Astrocyte (in vitro differentiated cells and primary cell): ENCODE results near the gene UBAC2. TPM values are rescaled to one million over a fixed set of nuclear protein-coding genes. Genes with fewer than 3 reads are reported as not detected.

Experiments
- DNase-seq: peaks from one replicate; pipeline ENCODE4 v3.0.0-alpha.2; 2010; ENCODE audit warnings: low read depth
- FAIRE-seq: peaks from 2 replicates; lab custom pipeline; 2011; peaks lifted over from hg19 to GRCh38; lab: Jason Lieb, UNC
- H2AFZ ChIP-seq: 2 replicates; pipeline ENCODE4 v1.6.0; 2012; ENCODE audit warnings: low read depth, low read length, inconsistent platforms
- H3K27ac ChIP-seq: 2 replicates; pipeline ENCODE4 v1.5.1; 2011; ENCODE audit warnings: low read depth, low read length, inconsistent platforms
- H3K27me3 ChIP-seq: 2 replicates; pipeline ENCODE4 v1.6.0; 2011; ENCODE audit warnings: low read length, inconsistent platforms; ENCODE audit not compliant: insufficient read depth
- H3K36me3 ChIP-seq: 2 replicates; pipeline ENCODE4 v1.5.1; 2011; ENCODE audit warnings: low read length, inconsistent platforms; ENCODE audit not compliant: insufficient read depth
- H3K4me1 ChIP-seq: 2 replicates; pipeline ENCODE4 v1.5.1; 2011; ENCODE audit warnings: low read length, inconsistent platforms; ENCODE audit not compliant: insufficient read depth
- H3K4me2 ChIP-seq: 2 replicates; pipeline ENCODE4 v1.6.0; 2012; ENCODE audit warnings: low read length, inconsistent platforms
- H3K4me3 ChIP-seq: 2 replicates; pipeline ENCODE4 v1.5.1; 2011; ENCODE audit warnings: low read depth, mild to moderate bottlenecking, low read length, inconsistent platforms; ENCODE audit not compliant: insufficient read depth
- H3K79me2 ChIP-seq: 2 replicates; pipeline ENCODE4 v1.6.0; 2012; ENCODE audit warnings: mild to moderate bottlenecking, low read length, inconsistent platforms; ENCODE audit not compliant: insufficient read depth
- H3K9ac ChIP-seq: 2 replicates; pipeline ENCODE4 v1.6.0; 2012; ENCODE audit warnings: mild to moderate bottlenecking, low read length, inconsistent platforms
- H3K9me3 ChIP-seq: 2 replicates; pipeline ENCODE4 v1.5.1; 2012; ENCODE audit warnings: low read depth, mild to moderate bottlenecking, low read length, inconsistent platforms; ENCODE audit not compliant: insufficient read depth
- H4K20me1 ChIP-seq: 2 replicates; pipeline ENCODE4 v1.6.0; 2012; ENCODE audit warnings: low read length, inconsistent platforms; ENCODE audit not compliant: insufficient read depth
- H3K27ac Mint-ChIP-seq: one replicate; pipeline ENCODE4 v1.8.0; 2021; ENCODE audit warnings: mild to moderate bottlenecking, mixed read lengths; ENCODE audit not compliant: unreplicated experiment
- H3K27me3 Mint-ChIP-seq: one replicate; pipeline ENCODE4 v1.8.0; 2021; ENCODE audit warnings: low read depth, mixed read lengths; ENCODE audit not compliant: unreplicated experiment
- H3K36me3 Mint-ChIP-seq: one replicate; pipeline ENCODE4 v1.8.0; 2021; ENCODE audit warnings: low read depth, mixed read lengths; ENCODE audit not compliant: unreplicated experiment
- H3K4me1 Mint-ChIP-seq: one replicate; pipeline ENCODE4 v1.8.0; 2021; ENCODE audit warnings: low read depth, mixed read lengths; ENCODE audit not compliant: unreplicated experiment
- H3K4me3 Mint-ChIP-seq: one replicate; pipeline ENCODE4 v1.8.0; 2021; ENCODE audit warnings: mild to moderate bottlenecking, moderate library complexity, mixed read lengths; ENCODE audit not compliant: unreplicated experiment
- H3K9me3 Mint-ChIP-seq: one replicate; pipeline ENCODE4 v1.8.0; 2021; ENCODE audit warnings: mild to moderate bottlenecking, mixed read lengths; ENCODE audit not compliant: unreplicated experiment
- CTCF ChIP-seq: IDR thresholded peaks from 2 replicates; pipeline ENCODE4 v1.5.1; 2011; ENCODE audit warnings: low read depth, mild to moderate bottlenecking, inconsistent platforms, low read length, moderate library complexity; ENCODE audit not compliant: insufficient read depth
- EZH2 ChIP-seq: IDR thresholded peaks from 2 replicates; pipeline ENCODE4 v1.6.1; 2012; ENCODE audit warnings: mild to moderate bottlenecking, low read length, inconsistent platforms; ENCODE audit not compliant: insufficient read depth
- total RNA-seq: library from RNA; stranded (reverse); gene quantifications from 2 replicates; pipeline ENCODE4 v1.2.1, GENCODE V29; 2021

The UBAC2 gene
- total RNA-seq, 1 donor from 2014 or later: 61.0 TPM

- Histone ChIP-seq H4K20me1 (no peaks in the 10 kb centered on the region), H3K9me3 (no peaks in the 10 kb centered on the region), H2AFZ (no peak overlapping the region), H3K27me3 (no peaks in the 10 kb centered on the region), H3K9ac (no peak overlapping the region), H3K79me2 (no peaks in the 10 kb centered on the region), H3K4me2 (no peak overlapping the region), H3K36me3 (peaks cover 2% of the 10 kb centered on the region), H3K4me1 (no peaks in the 10 kb centered on the region), H3K27ac (no peak overlapping the region), H3K4me3 (no peak overlapping the region)
- no peak for FAIRE-seq
- H3K9me3 Mint-ChIP-seq: peaks cover 2% of the 10 kb centered on the region
- no peak overlapping the region for H3K4me3 Mint-ChIP-seq
- TF ChIP-seq EZH2 (no peak), CTCF (no peak)
- H3K4me1 Mint-ChIP-seq: peaks cover 5% of the 10 kb centered on the region
- DNase-seq: no peak
- peaks cover 44% of the 10 kb centered on the region for H3K36me3 Mint-ChIP-seq
- H3K27me3 Mint-ChIP-seq: no peaks in the 10 kb centered on the region
- no peak overlapping the region for H3K27ac Mint-ChIP-seq
These were observed 144.1 kb downstream of the UBAC2 start for GRCh38 chr13:99344610-99345208.

GRCh38 chr13:99345345-99345744 is 144.7 kb downstream of the UBAC2 start:
- Mint-ChIP-seq H3K4me1 (peaks cover 1% of the 10 kb centered on the region), H3K36me3 (peaks cover 44% of the 10 kb centered on the region), H3K4me3 (no peak overlapping the region), H3K27me3 (no peaks in the 10 kb centered on the region), H3K9me3 (peaks cover 2% of the 10 kb centered on the region), H3K27ac (no peak overlapping the region)
- FAIRE-seq (no peak), DNase-seq (no peak)
- Histone ChIP-seq H3K27me3 (no peaks in the 10 kb centered on the region), H3K4me2 (no peak overlapping the region), H3K4me1 (no peaks in the 10 kb centered on the region), H2AFZ (no peak overlapping the region), H3K9me3 (no peaks in the 10 kb centered on the region), H3K27ac (no peak overlapping the region), H3K36me3 (peaks cover 2% of the 10 kb centered on the region), H3K79me2 (no peaks in the 10 kb centered on the region), H3K9ac (no peak overlapping the region), H4K20me1 (no peaks in the 10 kb centered on the region), H3K4me3 (no peak overlapping the region)
- no peak for TF ChIP-seq EZH2
- no peak for TF ChIP-seq CTCF

GRCh38 chr13:99346335-99347042 is 145.8 kb downstream of the UBAC2 start:
- no peaks in the 10 kb centered on the region for H3K27me3 ChIP-seq
- no peak overlapping the region for H3K4me3 ChIP-seq
- no peak overlapping the region for H2AFZ ChIP-seq
- no peak overlapping the region for H3K4me3 Mint-ChIP-seq
- TF ChIP-seq EZH2: no peak
- TF ChIP-seq CTCF: no peak
- no peak overlapping the region for H3K27ac ChIP-seq
- H3K4me1 ChIP-seq: no peaks in the 10 kb centered on the region
- H3K9ac ChIP-seq: no peak overlapping the region
- FAIRE-seq: no peak
- H3K4me2 ChIP-seq: no peak overlapping the region
- H3K9me3 ChIP-seq: no peaks in the 10 kb centered on the region
- H3K27me3 Mint-ChIP-seq: no peaks in the 10 kb centered on the region
- H3K36me3 Mint-ChIP-seq: peaks cover 42% of the 10 kb centered on the region
- H3K9me3 Mint-ChIP-seq: peaks cover 2% of the 10 kb centered on the region
- H3K36me3 ChIP-seq: peaks cover 2% of the 10 kb centered on the region
- H3K79me2 ChIP-seq: no peaks in the 10 kb centered on the region
- DNase-seq: no peak
- H4K20me1 ChIP-seq: no peaks in the 10 kb centered on the region
- no peak overlapping the region for H3K27ac Mint-ChIP-seq
- peaks cover 1% of the 10 kb centered on the region for H3K4me1 Mint-ChIP-seq
